Brain microvascular endothelial cell (primary cell): ENCODE data around the gene LDAH.

Source experiments
- DNase-seq: peaks from one replicate; pipeline ENCODE4 v3.0.0-alpha.2; 2020
- H3K27ac ChIP-seq: fragments of 250-450 bp; sonication (Bioruptor Pico); 2 replicates; pipeline ENCODE4 v1.5.1; 2020; ENCODE audit warnings: mild to moderate bottlenecking, moderate library complexity
- H3K27me3 ChIP-seq: fragments of 250-450 bp; sonication (Bioruptor Pico); replicated peaks from 2 replicates; pipeline ENCODE4 v1.5.1; 2020; ENCODE audit warnings: mild to moderate bottlenecking
- H3K36me3 ChIP-seq: fragments of 250-450 bp; sonication (Bioruptor Pico); replicated peaks from 2 replicates; pipeline ENCODE4 v1.5.1; 2020; ENCODE audit warnings: mild to moderate bottlenecking
- H3K4me3 ChIP-seq: 2 replicates; pipeline ENCODE4 v1.5.1; 2011; ENCODE audit warnings: low read depth, mild to moderate bottlenecking, control low read depth, low read length, moderate library complexity
- in situ Hi-C: cut with HindIII; loops from 2 replicates; pipeline ENCODE4 v1.10.0; 2017; ENCODE audit warnings: low sequenced_read_pairs, low pct_ligation_motif_present
- TF ChIP-seq, protein P1 (sequence below): IDR thresholded peaks from 2 replicates; pipeline ENCODE4 v1.5.1; 2011; ENCODE audit warnings: low read depth, mild to moderate bottlenecking, moderate library complexity, low read length, control low read depth, inconsistent platforms; ENCODE audit errors: missing control alignments

The LDAH gene

DNA sequence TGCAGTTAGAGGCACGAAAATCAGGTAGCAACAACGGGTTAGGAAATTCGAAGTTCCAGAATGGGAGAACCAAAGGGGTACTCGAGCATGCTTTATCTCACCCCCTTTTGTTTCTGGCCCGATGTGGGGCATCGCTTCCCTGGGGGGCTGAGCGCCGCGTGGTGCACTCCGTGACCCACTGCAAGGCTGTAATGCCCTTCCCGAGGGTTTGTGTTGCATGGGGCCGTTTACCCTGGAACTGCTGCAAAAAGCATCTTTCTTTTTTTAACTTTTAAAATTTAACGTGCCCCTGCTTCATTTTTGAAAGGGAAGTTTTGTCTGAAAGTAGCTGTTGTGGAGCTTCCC, 151.2 kb downstream of the LDAH start:
- no peak for DNase-seq
- TF ChIP-seq, protein P1, sequence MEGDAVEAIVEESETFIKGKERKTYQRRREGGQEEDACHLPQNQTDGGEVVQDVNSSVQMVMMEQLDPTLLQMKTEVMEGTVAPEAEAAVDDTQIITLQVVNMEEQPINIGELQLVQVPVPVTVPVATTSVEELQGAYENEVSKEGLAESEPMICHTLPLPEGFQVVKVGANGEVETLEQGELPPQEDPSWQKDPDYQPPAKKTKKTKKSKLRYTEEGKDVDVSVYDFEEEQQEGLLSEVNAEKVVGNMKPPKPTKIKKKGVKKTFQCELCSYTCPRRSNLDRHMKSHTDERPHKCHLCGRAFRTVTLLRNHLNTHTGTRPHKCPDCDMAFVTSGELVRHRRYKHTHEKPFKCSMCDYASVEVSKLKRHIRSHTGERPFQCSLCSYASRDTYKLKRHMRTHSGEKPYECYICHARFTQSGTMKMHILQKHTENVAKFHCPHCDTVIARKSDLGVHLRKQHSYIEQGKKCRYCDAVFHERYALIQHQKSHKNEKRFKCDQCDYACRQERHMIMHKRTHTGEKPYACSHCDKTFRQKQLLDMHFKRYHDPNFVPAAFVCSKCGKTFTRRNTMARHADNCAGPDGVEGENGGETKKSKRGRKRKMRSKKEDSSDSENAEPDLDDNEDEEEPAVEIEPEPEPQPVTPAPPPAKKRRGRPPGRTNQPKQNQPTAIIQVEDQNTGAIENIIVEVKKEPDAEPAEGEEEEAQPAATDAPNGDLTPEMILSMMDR: no peak
- Histone ChIP-seq H3K36me3 (no peaks in the 10 kb centered on the region), H3K27ac (no peak overlapping the region), H3K4me3 (no peak overlapping the region), H3K27me3 (peaks cover 38% of the 10 kb centered on the region)
- in situ Hi-C loops: no loop called here

DNA sequence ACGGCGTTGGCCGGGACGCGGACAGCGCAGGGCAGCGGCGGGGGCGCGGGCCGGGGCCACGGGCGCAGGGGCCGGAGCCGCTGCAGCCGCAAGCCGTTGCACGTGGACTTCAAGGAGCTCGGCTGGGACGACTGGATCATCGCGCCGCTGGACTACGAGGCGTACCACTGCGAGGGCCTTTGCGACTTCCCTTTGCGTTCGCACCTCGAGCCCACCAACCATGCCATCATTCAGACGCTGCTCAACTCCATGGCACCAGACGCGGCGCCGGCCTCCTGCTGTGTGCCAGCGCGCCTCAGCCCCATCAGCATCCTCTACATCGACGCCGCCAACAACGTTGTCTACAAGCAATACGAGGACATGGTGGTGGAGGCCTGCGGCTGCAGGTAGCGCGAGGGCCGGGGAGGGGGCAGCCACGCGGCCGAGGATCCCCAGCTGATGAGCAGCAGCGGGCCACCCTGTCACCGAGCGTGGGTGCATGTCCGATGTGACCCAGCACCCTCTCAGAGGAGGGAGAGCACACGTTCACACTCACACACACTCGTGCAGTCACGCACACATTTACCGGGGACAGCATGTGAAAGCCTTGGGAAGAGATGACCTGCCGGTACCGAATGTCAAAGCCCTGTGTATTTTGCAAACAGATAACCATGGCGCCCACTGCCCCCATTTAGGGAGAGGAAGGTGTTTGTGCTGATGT, 151.7 kb downstream of the LDAH start:
- H3K36me3 ChIP-seq: no peaks in the 10 kb centered on the region
- in situ Hi-C loops: no loop called here
- TF ChIP-seq, protein P1: no peak
- no peak overlapping the region for H3K4me3 ChIP-seq
- H3K27me3 ChIP-seq: peaks cover 43% of the 10 kb centered on the region
- no peak overlapping the region for H3K27ac ChIP-seq
- DNase-seq: no peak

DNA sequence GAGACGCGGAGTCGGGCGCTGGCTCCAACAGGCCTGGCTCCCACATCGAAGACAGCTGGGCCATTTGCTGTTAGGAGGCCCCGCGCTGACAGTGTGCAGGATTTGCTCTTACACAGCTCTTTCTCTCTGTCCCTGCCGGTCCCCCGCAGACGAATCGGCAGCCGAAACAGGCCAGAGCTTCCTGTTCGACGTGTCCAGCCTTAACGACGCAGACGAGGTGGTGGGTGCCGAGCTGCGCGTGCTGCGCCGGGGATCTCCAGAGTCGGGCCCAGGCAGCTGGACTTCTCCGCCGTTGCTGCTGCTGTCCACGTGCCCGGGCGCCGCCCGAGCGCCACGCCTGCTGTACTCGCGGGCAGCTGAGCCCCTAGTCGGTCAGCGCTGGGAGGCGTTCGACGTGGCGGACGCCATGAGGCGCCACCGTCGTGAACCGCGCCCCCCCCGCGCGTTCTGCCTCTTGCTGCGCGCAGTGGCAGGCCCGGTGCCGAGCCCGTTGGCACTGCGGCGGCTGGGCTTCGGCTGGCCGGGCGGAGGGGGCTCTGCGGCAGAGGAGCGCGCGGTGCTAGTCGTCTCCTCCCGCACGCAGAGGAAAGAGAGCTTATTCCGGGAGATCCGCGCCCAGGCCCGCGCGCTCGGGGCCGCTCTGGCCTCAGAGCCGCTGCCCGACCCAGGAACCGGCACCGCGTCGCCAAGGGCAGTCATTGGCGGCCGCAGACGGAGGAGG, 152.4 kb downstream of the LDAH start:
- Histone ChIP-seq H3K27ac (no peak overlapping the region), H3K4me3 (no peak overlapping the region), H3K27me3 (peaks cover 51% of the 10 kb centered on the region), H3K36me3 (no peaks in the 10 kb centered on the region)
- TF ChIP-seq, protein P1: no peak
- in situ Hi-C loops: no loop called here
- no peak for DNase-seq

DNA sequence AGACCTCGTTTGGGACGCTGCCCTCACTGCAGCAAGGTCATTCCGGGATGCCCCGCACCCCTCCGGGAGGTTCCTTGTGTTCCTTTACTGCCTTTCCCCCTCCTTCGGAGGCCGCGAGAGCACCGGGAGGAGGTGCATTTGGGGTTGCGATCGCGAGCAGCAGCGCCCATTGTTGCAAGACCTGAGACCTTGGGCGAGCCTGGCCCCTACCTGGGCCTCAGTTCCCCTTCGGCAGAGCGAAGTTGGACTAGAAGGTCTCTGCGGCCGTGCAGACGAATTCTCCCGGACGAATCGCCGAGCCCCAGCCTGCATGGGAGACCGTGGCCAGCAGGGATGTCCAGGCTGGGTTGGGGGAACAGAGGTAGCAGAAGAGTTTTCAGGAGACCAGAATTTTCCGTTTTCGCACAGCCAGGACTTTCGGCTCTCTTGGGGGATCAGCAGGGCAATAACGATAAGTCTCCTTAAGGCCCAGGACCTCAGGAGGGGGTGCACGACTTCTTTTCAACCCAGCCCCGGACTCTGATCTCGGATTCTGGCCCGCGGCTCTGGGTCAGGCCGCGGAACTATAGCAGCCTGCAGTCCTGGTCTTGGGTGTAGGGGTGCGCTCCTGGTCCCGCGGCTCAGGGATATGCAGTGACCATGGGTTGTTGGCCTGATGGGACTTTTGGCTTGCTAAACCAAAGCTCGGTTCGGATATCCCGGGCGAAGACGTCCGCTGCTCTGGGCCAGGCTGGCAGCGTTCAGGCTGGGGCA, 153.2 kb downstream of the LDAH start:
- no peak overlapping the region for H3K4me3 ChIP-seq
- H3K27me3 ChIP-seq: peaks cover 58% of the 10 kb centered on the region
- no peaks in the 10 kb centered on the region for H3K36me3 ChIP-seq
- DNase-seq: no peak
- in situ Hi-C loops: no loop called here
- no peak overlapping the region for H3K27ac ChIP-seq
- TF ChIP-seq, protein P1: no peak

DNA sequence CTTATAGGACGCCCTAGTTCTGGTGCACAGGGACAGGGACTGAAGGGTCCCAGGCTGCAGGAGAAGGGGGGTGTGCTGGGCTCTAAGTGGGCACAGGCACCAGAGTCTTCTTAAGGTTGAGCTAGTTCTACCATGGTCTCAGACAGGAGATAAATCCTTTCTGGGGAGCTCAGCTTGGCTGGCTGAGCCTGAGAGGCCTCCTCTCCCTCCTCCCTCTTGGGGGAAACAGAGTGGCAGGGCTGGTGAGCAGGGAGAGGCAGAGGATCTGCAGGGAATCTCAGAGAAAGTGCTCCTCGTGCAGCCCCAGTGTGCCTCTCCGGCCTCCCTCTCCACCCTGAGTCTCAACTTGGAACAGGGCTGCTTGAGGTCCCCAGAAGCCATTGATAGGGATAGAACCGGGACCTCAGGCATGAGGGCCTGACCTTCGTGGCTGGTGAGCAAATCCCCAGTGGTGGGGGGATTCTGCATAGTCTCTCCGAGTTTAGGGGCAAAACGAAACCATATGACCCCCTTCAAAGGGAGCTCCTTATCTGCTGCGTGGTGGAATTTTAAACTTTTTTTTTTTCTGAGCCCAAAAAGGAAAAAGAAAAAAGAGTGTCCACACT, 153.9 kb downstream of the LDAH start:
- no peak overlapping the region for H3K27ac ChIP-seq
- TF ChIP-seq, protein P1: no peak
- in situ Hi-C loops: no loop called here
- DNase-seq: no peak
- H3K27me3 ChIP-seq: peaks cover 66% of the 10 kb centered on the region
- no peak overlapping the region for H3K4me3 ChIP-seq
- H3K36me3 ChIP-seq: no peaks in the 10 kb centered on the region
